GM18517 (cell line): ENCODE measurements around the gene ZAR1L.

ENCODE experiments used
- ATAC-seq: cut with Tn5 transposase; IDR thresholded peaks from one replicate; pipeline ENCODE4 v1.9.1; 2021; ENCODE audit warnings: mild to moderate bottlenecking, moderate library complexity; ENCODE audit not compliant: unreplicated experiment

Gene ZAR1L

DNA sequence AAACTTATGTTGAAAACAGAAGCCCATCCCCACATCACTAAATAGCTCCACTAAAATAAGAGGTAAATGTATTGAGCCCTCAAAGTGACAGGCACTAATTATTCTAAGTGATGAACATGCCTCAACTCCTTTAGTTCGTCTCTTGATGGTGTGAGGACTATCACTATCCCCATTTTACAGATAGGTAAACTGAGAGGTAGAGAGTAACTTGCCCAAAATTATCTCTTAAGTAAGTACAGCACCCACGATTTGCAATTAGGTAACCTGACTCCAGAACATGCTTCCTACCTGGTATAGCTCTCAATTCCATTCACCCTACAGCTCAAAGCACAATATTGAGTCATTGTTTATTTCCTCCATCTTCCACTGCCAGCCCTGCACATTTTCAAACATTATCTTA lies 12.7 kb downstream of the ZAR1L start:
- no peak for ATAC-seq

GRCh38 chr13:32300920-32301319 lies 14.2 kb downstream of the ZAR1L start:
- ATAC-seq, result no peak

GRCh38 chr13:32300406-32300805 lies 14.8 kb downstream of the ZAR1L start:
- no peak for ATAC-seq

DNA sequence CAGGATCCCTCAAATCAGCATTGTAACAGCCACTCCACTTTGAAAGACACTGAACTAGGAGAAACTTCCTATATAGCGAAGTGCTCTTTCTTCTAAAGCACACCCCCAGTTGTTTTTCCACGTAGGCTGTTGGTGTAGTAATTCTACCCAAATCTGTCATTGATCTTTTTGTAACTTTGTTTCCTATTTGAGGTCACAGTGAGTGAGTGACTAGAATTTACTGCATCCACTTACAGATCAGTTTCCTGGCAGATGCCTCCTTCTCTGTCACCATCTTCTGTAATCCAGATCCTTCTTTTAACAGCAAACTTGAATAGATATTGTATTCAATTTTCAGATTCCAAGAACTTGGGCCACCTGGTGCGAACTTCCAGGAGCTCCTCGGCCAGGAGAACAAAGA lies 15.3 kb downstream of the ZAR1L start:
- ATAC-seq, result no peak

GRCh38 chr13:32298695-32299094 lies 16.5 kb downstream of the ZAR1L start:
- ATAC-seq, result no peak

DNA sequence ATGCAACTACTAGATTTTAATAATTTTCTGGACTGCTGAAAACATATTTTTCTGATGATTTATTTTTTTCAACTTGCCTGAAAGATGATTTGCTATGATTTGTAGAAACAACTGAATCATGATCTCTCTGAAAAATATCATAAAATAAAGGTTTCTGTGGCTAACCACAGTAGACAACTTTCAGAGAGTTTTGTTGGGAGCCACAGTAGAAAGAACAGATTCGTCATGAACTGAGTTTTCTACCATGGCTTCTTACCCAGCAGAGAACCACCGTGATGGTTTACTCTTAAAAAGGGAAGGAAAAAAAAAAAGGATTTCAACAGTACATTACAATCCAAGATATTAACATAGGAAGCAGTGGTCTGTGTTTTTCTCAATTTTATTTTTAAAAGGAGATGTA lies 18.0 kb downstream of the ZAR1L start:
- no peak for ATAC-seq

- no peak for ATAC-seq
These were observed 29.6 kb downstream of the ZAR1L start for GRCh38 chr13:32285633-32285965.

GRCh38 chr13:32284927-32285632 lies 30.1 kb downstream of the ZAR1L start:
- no peak for ATAC-seq

- no peak for ATAC-seq
These were observed 33.0 kb downstream of the ZAR1L start for GRCh38 chr13:32282096-32282711.

- no peak for ATAC-seq
These were observed 34.1 kb downstream of the ZAR1L start for GRCh38 chr13:32281096-32281495.

DNA sequence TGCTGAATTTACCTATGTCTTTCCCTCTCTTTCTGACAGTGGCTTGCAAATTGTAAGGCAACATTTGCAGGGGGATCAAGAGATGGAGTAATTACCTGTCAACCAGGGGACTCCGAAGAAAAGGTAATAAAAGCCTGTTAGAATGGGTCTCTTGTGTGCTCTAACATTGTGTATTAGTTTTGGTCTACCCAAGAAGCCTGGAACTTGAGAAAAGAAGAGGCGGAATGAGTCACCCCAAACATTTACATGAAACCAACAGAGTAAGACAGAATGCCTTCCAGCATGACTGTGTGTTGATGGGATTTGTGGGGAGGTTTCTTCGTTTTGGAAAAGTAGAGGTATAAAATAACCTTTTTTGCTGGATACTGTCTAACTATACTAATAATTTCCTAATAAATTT lies 36.7 kb downstream of the ZAR1L start:
- no peak for ATAC-seq

- ATAC-seq, result no peak
These were observed 37.3 kb downstream of the ZAR1L start for GRCh38 chr13:32277839-32278238.

GRCh38 chr13:32272021-32272683 lies 43.0 kb downstream of the ZAR1L start:
- no peak for ATAC-seq

- peak; percentile 94 for ATAC-seq
These were observed 47.2 kb downstream of the ZAR1L start for GRCh38 chr13:32267836-32268439.

GRCh38 chr13:32266130-32266529 lies 49.0 kb downstream of the ZAR1L start:
- no peak for ATAC-seq

- ATAC-seq, result no peak
These were observed 49.4 kb downstream of the ZAR1L start for GRCh38 chr13:32265726-32266125.

- no peak for ATAC-seq
These were observed 50.8 kb downstream of the ZAR1L start for GRCh38 chr13:32264407-32264806.

- ATAC-seq, result no peak
These were observed 52.5 kb downstream of the ZAR1L start for GRCh38 chr13:32262619-32263018.

DNA sequence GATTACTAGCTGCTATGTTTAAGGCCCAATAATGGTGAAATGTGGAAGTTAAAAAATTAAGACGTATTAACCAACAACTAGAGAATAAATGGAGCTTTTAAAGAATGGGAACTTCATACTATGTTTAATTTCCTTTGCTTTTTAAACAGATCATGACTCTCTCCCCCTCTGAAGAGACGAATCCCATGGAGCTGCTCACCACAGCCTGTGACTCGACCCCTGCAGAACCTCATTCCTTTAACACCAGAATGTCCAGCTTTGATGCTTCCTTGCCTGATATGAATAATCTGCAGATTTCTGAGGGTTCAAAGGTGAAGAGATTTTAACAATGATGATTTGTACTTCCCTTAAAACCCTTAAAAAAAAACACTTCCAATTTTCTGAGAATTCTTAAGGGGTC lies 53.0 kb downstream of the ZAR1L start:
- ATAC-seq, result no peak

DNA sequence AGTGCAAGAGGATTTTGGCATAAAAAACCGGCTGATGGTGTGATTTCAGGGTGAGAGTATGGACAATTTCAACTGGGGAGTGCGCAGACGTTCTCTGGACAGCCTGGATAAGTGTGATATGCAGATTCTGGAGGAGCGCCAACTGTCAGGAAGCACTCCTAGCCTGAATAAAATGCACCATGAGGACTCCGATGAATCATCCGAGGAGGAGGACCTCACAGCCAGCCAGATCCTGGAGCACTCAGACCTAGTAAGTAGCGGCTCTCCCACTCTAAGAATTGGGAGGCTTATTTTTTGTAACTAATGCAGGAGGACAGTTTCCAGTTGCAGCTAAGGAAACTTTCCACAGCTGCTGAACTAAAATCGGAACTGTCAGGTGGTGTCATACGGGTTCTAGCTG lies 53.6 kb downstream of the ZAR1L start:
- no peak for ATAC-seq

- no peak for ATAC-seq
These were observed 56.0 kb downstream of the ZAR1L start for GRCh38 chr13:32259116-32259515.

- ATAC-seq, result no peak
These were observed 57.5 kb downstream of the ZAR1L start for GRCh38 chr13:32257649-32258048.
